ENCODE results near the gene SPTA1. TPM values are rescaled to one million over a fixed set of nuclear protein-coding genes. Genes with fewer than 3 reads are reported as not detected.

SPTA1 gene
- total and polyA plus RNA-seq, 2 of the 8 experiments (the other 6 are each of a cell fraction or from before 2014, with no cell fraction given), result not detected

DNA sequence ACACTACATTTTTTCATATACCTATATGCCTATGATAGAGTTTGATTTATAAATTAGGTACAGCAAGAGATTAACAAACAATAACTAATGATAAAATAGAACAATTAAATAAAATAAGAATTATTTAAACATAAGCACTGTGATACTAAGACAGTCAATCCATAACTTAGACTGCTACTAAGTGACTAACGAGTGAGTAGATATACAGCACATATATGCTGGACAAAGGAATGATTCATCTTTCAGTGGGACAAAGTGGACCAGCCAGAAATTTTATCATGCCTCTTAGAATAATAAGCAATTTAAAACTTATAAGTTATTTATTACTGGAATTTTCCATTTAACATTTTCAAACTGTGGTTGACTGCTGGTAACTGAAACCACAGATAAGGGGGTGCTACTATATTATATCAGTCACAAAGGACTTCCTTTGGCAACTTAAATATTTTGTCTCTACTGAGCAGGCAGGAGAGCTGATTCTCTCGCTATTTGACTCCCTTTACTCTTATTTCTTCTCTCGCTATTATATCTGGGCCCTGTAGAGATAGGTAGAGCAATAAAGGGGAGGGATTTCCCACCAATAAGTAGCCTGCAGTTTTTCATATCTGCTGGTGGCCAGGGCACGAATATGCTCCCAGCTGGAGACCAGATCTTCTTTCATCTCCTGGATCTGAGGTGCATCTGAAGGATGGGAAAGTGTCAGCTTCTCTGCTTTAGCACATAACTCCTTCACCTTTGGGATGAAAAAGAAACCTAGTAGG lies 10.8 kb downstream of the SPTA1 start (continued):
- no peak for TF ChIP-seq HDAC2 (IDR thresholded peaks at IDR 0.05; ENCODE audit: borderline replicate concordance in 1 of 2, low read depth in 2 of 2, low read length in 2 of 2)
- TF ChIP-seq CEBPB (IDR thresholded peaks at IDR 0.05; ENCODE audit: low read depth, low read length), result no peak
- TF ChIP-seq TCF12 (IDR thresholded peaks at IDR 0.05; ENCODE audit: low read depth, low read length), result no peak
- no peak for TF ChIP-seq NANOG (IDR thresholded peaks at IDR 0.05; ENCODE audit: insufficient read depth, low read depth, low read length, poor library complexity, severe bottlenecking)
- TF ChIP-seq GABPA (IDR thresholded peaks at IDR 0.05; ENCODE audit: borderline replicate concordance, insufficient read depth, low read length), result no peak
